HepG2 (cell line): Measurements from ENCODE around the gene LLGL2. TPM values are rescaled to one million over a fixed set of nuclear protein-coding genes. Genes with fewer than 3 reads are reported as not detected.
A peak's percentile ranks its signal among the peaks of the same experiment; 100 is the strongest.

ENCODE experiments used
- AGO2 ChIP-seq: fragments of 200-400 bp; formaldehyde crosslinking; optimal IDR thresholded peaks from 2 replicates; pipeline ENCODE3; 2017; ENCODE audit warnings: mild to moderate bottlenecking, low read depth, low read length, moderate library complexity
- ARHGAP35 ChIP-seq: sonication (generic); formaldehyde crosslinking; IDR thresholded peaks from 2 replicates; pipeline ENCODE4 v1.9.0; 2022; ENCODE audit warnings: mild to moderate bottlenecking, inconsistent platforms, moderate library complexity, missing genetic modification reagents, borderline replicate concordance
- DNMT1 ChIP-seq: sonication (generic); formaldehyde crosslinking; IDR thresholded peaks from 2 replicates; pipeline ENCODE4 v1.5.1; 2020; ENCODE audit warnings: mild to moderate bottlenecking, missing genetic modification reagents
- FOSL2 ChIP-seq: sonication (generic); formaldehyde crosslinking; IDR thresholded peaks from 2 replicates; pipeline ENCODE4 v1.4.0; 2020; ENCODE audit warnings: missing genetic modification reagents
- HNRNPH1 ChIP-seq: fragments of 200-400 bp; formaldehyde crosslinking; optimal IDR thresholded peaks from 2 replicates; pipeline ENCODE3; 2017; ENCODE audit warnings: mild to moderate bottlenecking, low read depth, low read length
- HNRNPK ChIP-seq: fragments of 200-400 bp; formaldehyde crosslinking; IDR thresholded peaks from 2 replicates; pipeline ENCODE4 v1.6.1; 2018; ENCODE audit warnings: low read length, low read depth, moderate library complexity, mild to moderate bottlenecking; ENCODE audit not compliant: poor library complexity, severe bottlenecking
- HOXA3 ChIP-seq: sonication (generic); formaldehyde crosslinking; IDR thresholded peaks from 2 replicates; pipeline ENCODE4 v1.5.0; 2020; ENCODE audit warnings: missing genetic modification reagents
- ISX ChIP-seq: sonication (generic); formaldehyde crosslinking; conservative IDR thresholded peaks from 2 replicates; pipeline ENCODE4 v1.5.0; 2020; ENCODE audit warnings: missing genetic modification reagents
- KMT2A ChIP-seq: sonication (generic); formaldehyde crosslinking; IDR thresholded peaks from 2 replicates; pipeline ENCODE4 v1.4.0; 2020; ENCODE audit warnings: missing genetic modification reagents
- NBN ChIP-seq: fragments of 450-650 bp; conservative IDR thresholded peaks from 2 replicates; pipeline ENCODE4 v1.6.1; 2017
- NFRKB ChIP-seq: fragments of 450-650 bp; IDR thresholded peaks from 2 replicates; pipeline ENCODE4 v1.6.1; 2017
- RAD21 ChIP-seq: fragments of 450-650 bp; formaldehyde crosslinking; IDR thresholded peaks from 2 replicates; pipeline ENCODE4 v1.5.0; 2020; ENCODE audit warnings: mild to moderate bottlenecking
- RARA ChIP-seq: IDR thresholded peaks from 2 replicates; pipeline ENCODE4 v1.6.1; 2016; ENCODE audit warnings: missing genetic modification reagents, missing compliant biosample characterization
- REXO4 ChIP-seq: sonication (generic); formaldehyde crosslinking; IDR thresholded peaks from 2 replicates; pipeline ENCODE4 v1.8.0; 2022; ENCODE audit warnings: missing genetic modification reagents, mild to moderate bottlenecking, borderline replicate concordance
- SETDB1 ChIP-seq: sonication (generic); formaldehyde crosslinking; IDR thresholded peaks from 2 replicates; pipeline ENCODE4 v1.5.1; 2020; ENCODE audit warnings: missing genetic modification reagents, mild to moderate bottlenecking, borderline replicate concordance
- SP5 ChIP-seq: IDR thresholded peaks from 2 replicates; pipeline ENCODE4 v1.6.1; 2016; ENCODE audit warnings: low read depth, borderline replicate concordance
- STAG1 ChIP-seq: sonication (generic); formaldehyde crosslinking; IDR thresholded peaks from 2 replicates; pipeline ENCODE4 v1.4.0; 2020; ENCODE audit warnings: missing genetic modification reagents
- TMF1 ChIP-seq: sonication (generic); formaldehyde crosslinking; IDR thresholded peaks from 2 replicates; pipeline ENCODE4 v1.8.1; 2022; ENCODE audit warnings: low read depth, missing genetic modification reagents
- ZFP37 ChIP-seq: sonication (generic); formaldehyde crosslinking; IDR thresholded peaks from 2 replicates; pipeline ENCODE4 v1.4.0; 2020; ENCODE audit warnings: missing genetic modification reagents, borderline replicate concordance
- ZFP41 ChIP-seq: sonication (generic); formaldehyde crosslinking; IDR thresholded peaks from 2 replicates; pipeline ENCODE4 v1.4.0; 2020; ENCODE audit warnings: mild to moderate bottlenecking, missing genetic modification reagents, borderline replicate concordance
- ZNF432 ChIP-seq: sonication (generic); formaldehyde crosslinking; IDR thresholded peaks from 2 replicates; pipeline ENCODE4 v1.5.0; 2020; ENCODE audit warnings: missing genetic modification reagents, mild to moderate bottlenecking, borderline replicate concordance
- ZNF484 ChIP-seq: sonication (generic); formaldehyde crosslinking; IDR thresholded peaks from 2 replicates; pipeline ENCODE4 v1.5.1; 2020; ENCODE audit warnings: mild to moderate bottlenecking, low read depth, missing genetic modification reagents, borderline replicate concordance
- ZNF616 ChIP-seq: sonication (generic); formaldehyde crosslinking; IDR thresholded peaks from 2 replicates; pipeline ENCODE4 v1.5.0; 2020; ENCODE audit warnings: low read depth, mild to moderate bottlenecking, missing genetic modification reagents
- ZNF850 ChIP-seq: sonication (generic); formaldehyde crosslinking; conservative IDR thresholded peaks from 2 replicates; pipeline ENCODE4 v1.9.0; 2021; ENCODE audit warnings: mild to moderate bottlenecking, missing genetic modification reagents
- ZSCAN31 ChIP-seq: sonication (generic); formaldehyde crosslinking; IDR thresholded peaks from 2 replicates; pipeline ENCODE4 v1.5.0; 2020; ENCODE audit warnings: low read depth, mild to moderate bottlenecking, missing genetic modification reagents
- polyA plus RNA-seq, 8 experiments: library from polyadenylated mRNA; depleted of rRNA in 3 of 8; stranded (reverse) in 7 of 8; unstranded in 1 of 8; fragments of >200 nt; fragmentation: Illumina TruSeq in 4 of 8; extraction: Trizol in 4 of 8; gene quantifications; 2 replicates each; pipeline versions ENCODE4 v1.2.1 to v1.2.3, GENCODE V29; 2011 to 2016; ENCODE audit warnings: low read depth in 4 of 8, missing spikeins in 1 of 8, mixed read lengths in 1 of 8; ENCODE audit not compliant: insufficient read depth in 1 of 8
- total RNA-seq, 5 experiments: library from RNA; depleted of rRNA; stranded (reverse); fragments of >200 nt; fragmentation: Illumina TruSeq; extraction: Trizol; gene quantifications; 2 replicates each; pipeline ENCODE4 v1.2.3, GENCODE V29; 2016; ENCODE audit warnings: low read depth in 1 of 5
- TF ChIP-seq, protein P1 (sequence below): sonication (generic); formaldehyde crosslinking; IDR thresholded peaks from 2 replicates; pipeline ENCODE4 v1.4.0; 2020; ENCODE audit warnings: missing genetic modification reagents
- TF ChIP-seq, protein P2 (sequence below): sonication (generic); formaldehyde crosslinking; IDR thresholded peaks from 2 replicates; pipeline ENCODE4 v1.4.0; 2020; ENCODE audit warnings: mild to moderate bottlenecking, missing genetic modification reagents

LLGL2 gene
- total and polyA plus RNA-seq, 2 of the 13 experiments (the other 11 are each of a cell fraction or from before 2014, with no cell fraction given) = 83.0 to 86.7 TPM

DNA sequence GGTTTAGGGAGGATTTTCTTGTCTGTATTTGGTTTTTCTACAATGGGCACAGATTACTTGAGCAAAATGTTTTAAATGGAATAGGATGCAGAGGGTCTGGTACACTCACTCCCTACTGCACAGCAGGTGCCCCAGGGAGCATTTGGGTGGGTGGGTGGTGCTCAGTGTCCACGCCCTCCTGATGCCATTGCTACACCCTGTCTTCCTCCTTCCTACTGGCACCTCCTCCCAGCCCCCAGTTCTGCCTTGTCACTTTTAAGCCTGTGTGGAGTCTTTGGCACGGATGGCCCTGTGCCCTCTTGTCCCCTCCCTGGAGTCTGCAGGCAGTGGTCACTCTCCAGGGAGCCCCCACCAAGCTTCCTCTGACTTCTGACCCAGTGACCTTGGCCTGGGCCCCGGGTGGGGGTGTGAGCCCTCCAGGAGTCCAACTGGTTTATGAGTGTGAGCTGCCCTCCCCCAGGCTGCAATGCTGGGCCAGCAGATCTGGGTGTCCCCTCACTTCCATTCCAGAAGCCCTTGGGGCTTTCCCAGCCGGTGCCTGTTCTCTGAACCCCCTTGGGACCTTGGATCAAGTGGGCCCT lies 15.5 kb downstream of the LLGL2 start (continued):
- TF ChIP-seq, protein P1, sequence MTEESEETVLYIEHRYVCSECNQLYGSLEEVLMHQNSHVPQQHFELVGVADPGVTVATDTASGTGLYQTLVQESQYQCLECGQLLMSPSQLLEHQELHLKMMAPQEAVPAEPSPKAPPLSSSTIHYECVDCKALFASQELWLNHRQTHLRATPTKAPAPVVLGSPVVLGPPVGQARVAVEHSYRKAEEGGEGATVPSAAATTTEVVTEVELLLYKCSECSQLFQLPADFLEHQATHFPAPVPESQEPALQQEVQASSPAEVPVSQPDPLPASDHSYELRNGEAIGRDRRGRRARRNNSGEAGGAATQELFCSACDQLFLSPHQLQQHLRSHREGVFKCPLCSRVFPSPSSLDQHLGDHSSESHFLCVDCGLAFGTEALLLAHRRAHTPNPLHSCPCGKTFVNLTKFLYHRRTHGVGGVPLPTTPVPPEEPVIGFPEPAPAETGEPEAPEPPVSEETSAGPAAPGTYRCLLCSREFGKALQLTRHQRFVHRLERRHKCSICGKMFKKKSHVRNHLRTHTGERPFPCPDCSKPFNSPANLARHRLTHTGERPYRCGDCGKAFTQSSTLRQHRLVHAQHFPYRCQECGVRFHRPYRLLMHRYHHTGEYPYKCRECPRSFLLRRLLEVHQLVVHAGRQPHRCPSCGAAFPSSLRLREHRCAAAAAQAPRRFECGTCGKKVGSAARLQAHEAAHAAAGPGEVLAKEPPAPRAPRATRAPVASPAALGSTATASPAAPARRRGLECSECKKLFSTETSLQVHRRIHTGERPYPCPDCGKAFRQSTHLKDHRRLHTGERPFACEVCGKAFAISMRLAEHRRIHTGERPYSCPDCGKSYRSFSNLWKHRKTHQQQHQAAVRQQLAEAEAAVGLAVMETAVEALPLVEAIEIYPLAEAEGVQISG (CRISPR knock-in tag) = no peak
- TF ChIP-seq DNMT1 (CRISPR knock-in tag) (no peak), FOSL2 (CRISPR knock-in tag) (no peak), ZNF850 (no peak), REXO4 (CRISPR knock-in tag) (no peak), ZFP37 (CRISPR knock-in tag) (no peak), ZSCAN31 (CRISPR knock-in tag) (no peak), ISX (CRISPR knock-in tag) (no peak), NBN (no peak), SETDB1 (CRISPR knock-in tag) (no peak), NFRKB (no peak), RAD21 (no peak), AGO2 (no peak), KMT2A (CRISPR knock-in tag) (no peak), HNRNPK (no peak), ZNF432 (no peak), ZFP41 (CRISPR knock-in tag) (no peak), RARA (peak; percentile 78), ARHGAP35 (CRISPR knock-in tag) (no peak), HOXA3 (CRISPR knock-in tag) (peak; percentile 26; the same call in 1 of the 2 replicates), TMF1 (CRISPR knock-in tag) (no peak), STAG1 (CRISPR knock-in tag) (no peak), ZNF484 (CRISPR knock-in tag) (no peak), HNRNPH1 (no peak), ZNF616 (no peak), SP5 (CRISPR knock-in tag) (no peak)
- TF ChIP-seq, protein P2, sequence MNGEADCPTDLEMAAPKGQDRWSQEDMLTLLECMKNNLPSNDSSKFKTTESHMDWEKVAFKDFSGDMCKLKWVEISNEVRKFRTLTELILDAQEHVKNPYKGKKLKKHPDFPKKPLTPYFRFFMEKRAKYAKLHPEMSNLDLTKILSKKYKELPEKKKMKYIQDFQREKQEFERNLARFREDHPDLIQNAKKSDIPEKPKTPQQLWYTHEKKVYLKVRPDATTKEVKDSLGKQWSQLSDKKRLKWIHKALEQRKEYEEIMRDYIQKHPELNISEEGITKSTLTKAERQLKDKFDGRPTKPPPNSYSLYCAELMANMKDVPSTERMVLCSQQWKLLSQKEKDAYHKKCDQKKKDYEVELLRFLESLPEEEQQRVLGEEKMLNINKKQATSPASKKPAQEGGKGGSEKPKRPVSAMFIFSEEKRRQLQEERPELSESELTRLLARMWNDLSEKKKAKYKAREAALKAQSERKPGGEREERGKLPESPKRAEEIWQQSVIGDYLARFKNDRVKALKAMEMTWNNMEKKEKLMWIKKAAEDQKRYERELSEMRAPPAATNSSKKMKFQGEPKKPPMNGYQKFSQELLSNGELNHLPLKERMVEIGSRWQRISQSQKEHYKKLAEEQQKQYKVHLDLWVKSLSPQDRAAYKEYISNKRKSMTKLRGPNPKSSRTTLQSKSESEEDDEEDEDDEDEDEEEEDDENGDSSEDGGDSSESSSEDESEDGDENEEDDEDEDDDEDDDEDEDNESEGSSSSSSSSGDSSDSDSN (CRISPR knock-in tag) = no peak
